H9 (cell line): ENCODE results near the gene ATP6V1B1. TPM values are rescaled to one million over a fixed set of nuclear protein-coding genes. Genes with fewer than 3 reads are reported as not detected.

Source experiments
- DNase-seq: peaks from one replicate; pipeline ENCODE4 v3.0.0-alpha.2; 2017
- H2AFZ ChIP-seq: one replicate; pipeline ENCODE4 v1.6.1; 2013; ENCODE audit warnings: mild to moderate bottlenecking, low read length, control low read depth, moderate library complexity
- H2AK5ac ChIP-seq: 2 replicates; pipeline ENCODE4 v1.6.1; 2013; ENCODE audit warnings: low read length, control low read depth, mixed read lengths; ENCODE audit not compliant: insufficient read length
- H2BK120ac ChIP-seq: one replicate; pipeline ENCODE4 v1.6.1; 2013; ENCODE audit warnings: low read depth, mild to moderate bottlenecking, low read length, control low read depth, inconsistent platforms; ENCODE audit not compliant: poor library complexity, severe bottlenecking
- H2BK12ac ChIP-seq: 2 replicates; pipeline ENCODE4 v1.6.1; 2013; ENCODE audit warnings: low read length, control low read depth, mixed read lengths, low read depth; ENCODE audit not compliant: insufficient read length
- H2BK15ac ChIP-seq: 2 replicates; pipeline ENCODE4 v1.6.1; 2013; ENCODE audit warnings: low read depth, low read length, control low read depth
- H2BK20ac ChIP-seq: one replicate; pipeline ENCODE4 v1.6.1; 2013; ENCODE audit warnings: low read depth, mild to moderate bottlenecking, low read length, control low read depth, inconsistent platforms; ENCODE audit not compliant: poor library complexity, severe bottlenecking
- H2BK5ac ChIP-seq: 2 replicates; pipeline ENCODE4 v1.6.1; 2013; ENCODE audit warnings: low read length, control low read depth, mixed read lengths; ENCODE audit not compliant: insufficient read length
- H3K14ac ChIP-seq: 2 replicates; pipeline ENCODE4 v1.6.1; 2013; ENCODE audit warnings: low read length, control low read depth; ENCODE audit not compliant: insufficient read depth
- H3K18ac ChIP-seq: 2 replicates; pipeline ENCODE4 v1.6.1; 2013; ENCODE audit warnings: low read depth, mild to moderate bottlenecking, mixed read lengths, low read length, control low read depth; ENCODE audit not compliant: insufficient read length
- H3K23ac ChIP-seq: 2 replicates; pipeline ENCODE4 v1.6.1; 2013; ENCODE audit warnings: low read length, control low read depth, mixed read lengths, low read depth; ENCODE audit not compliant: insufficient read length
- H3K23me2 ChIP-seq: 2 replicates; pipeline ENCODE4 v1.6.1; 2013; ENCODE audit warnings: low read depth, mild to moderate bottlenecking, mixed read lengths, low read length, control low read depth; ENCODE audit not compliant: insufficient read length, poor library complexity, severe bottlenecking
- H3K27ac ChIP-seq: 2 replicates; pipeline ENCODE4 v1.5.1; 2013; ENCODE audit warnings: low read length, control low read depth, mixed read lengths, low read depth; ENCODE audit not compliant: insufficient read length
- H3K27me3 ChIP-seq: 2 replicates; pipeline ENCODE4 v1.6.1; 2013; ENCODE audit warnings: low read length, control low read depth, inconsistent platforms; ENCODE audit not compliant: insufficient read depth
- H3K4ac ChIP-seq: 2 replicates; pipeline ENCODE4 v1.6.1; 2013; ENCODE audit warnings: low read depth, mild to moderate bottlenecking, control low read depth, inconsistent platforms, low read length, moderate library complexity
- H3K4me1 ChIP-seq: 2 replicates; pipeline ENCODE4 v1.6.1; 2013; ENCODE audit warnings: low read length, control low read depth, inconsistent platforms; ENCODE audit not compliant: insufficient read depth
- H3K4me2 ChIP-seq: 2 replicates; pipeline ENCODE4 v1.6.1; 2013; ENCODE audit warnings: low read length, control low read depth, mixed read lengths; ENCODE audit not compliant: insufficient read length, insufficient read depth
- H3K56ac ChIP-seq: 2 replicates; pipeline ENCODE4 v1.6.1; 2013; ENCODE audit warnings: low read depth, mild to moderate bottlenecking, mixed read lengths, low read length, control low read depth; ENCODE audit not compliant: insufficient read length
- H3K79me1 ChIP-seq: 2 replicates; pipeline ENCODE4 v1.6.1; 2013; ENCODE audit warnings: low read depth, mild to moderate bottlenecking, moderate library complexity, low read length, control low read depth, inconsistent platforms; ENCODE audit not compliant: insufficient read depth, poor library complexity, severe bottlenecking
- H3K79me2 ChIP-seq: 2 replicates; pipeline ENCODE4 v1.6.1; 2013; ENCODE audit warnings: low read length, control low read depth, inconsistent platforms; ENCODE audit not compliant: insufficient read depth
- H3K9ac ChIP-seq: 2 replicates; pipeline ENCODE4 v1.6.1; 2013; ENCODE audit warnings: low read length, control low read depth, mixed read lengths; ENCODE audit not compliant: insufficient read length; ENCODE audit errors: extremely low read depth
- H3K9me3 ChIP-seq: one replicate; pipeline ENCODE4 v1.6.1; 2013; ENCODE audit warnings: low read depth, low read length, inconsistent platforms; ENCODE audit not compliant: control insufficient read depth
- H3T11ph ChIP-seq: one replicate; pipeline ENCODE4 v1.6.1; 2013; ENCODE audit warnings: mild to moderate bottlenecking, low read length, control low read depth, inconsistent platforms
- H4K20me1 ChIP-seq: one replicate; pipeline ENCODE4 v1.6.1; 2013; ENCODE audit not compliant: control insufficient read depth, insufficient read length, insufficient read depth
- H4K5ac ChIP-seq: 2 replicates; pipeline ENCODE4 v1.6.1; 2013; ENCODE audit warnings: low read depth, mild to moderate bottlenecking, mixed read lengths, low read length, control low read depth; ENCODE audit not compliant: insufficient read length
- H4K8ac ChIP-seq: replicated peaks from 2 replicates; pipeline ENCODE4 v1.6.1; 2013; ENCODE audit warnings: low read length, control low read depth, mixed read lengths, low read depth; ENCODE audit not compliant: insufficient read length
- H4K91ac ChIP-seq: 2 replicates; pipeline ENCODE4 v1.6.1; 2013; ENCODE audit warnings: low read depth, mild to moderate bottlenecking, moderate library complexity, mixed read lengths, low read length, control low read depth; ENCODE audit not compliant: insufficient read length
- H3K27ac Mint-ChIP-seq, 3 experiments: 2 replicates in 2 of 3; 3 replicates in 1 of 3; pipeline ENCODE4 v1.8.0; 2020 to 2021; ENCODE audit warnings: mixed read lengths in 3 of 3, mild to moderate bottlenecking in 1 of 3, moderate library complexity in 1 of 3
- H3K27me3 Mint-ChIP-seq: 2 replicates; pipeline ENCODE4 v1.8.0; 2021; ENCODE audit warnings: low read depth, mild to moderate bottlenecking, moderate library complexity, mixed read lengths
- H3K36me3 Mint-ChIP-seq, 3 experiments: 2 replicates in 2 of 3; 3 replicates in 1 of 3; pipeline ENCODE4 v1.8.0; 2020 to 2021; ENCODE audit warnings: low read depth in 3 of 3, mixed read lengths in 3 of 3; ENCODE audit not compliant: insufficient read depth in 1 of 3
- H3K4me1 Mint-ChIP-seq, 2 experiments: 2 replicates each; pipeline ENCODE4 v1.8.0; 2020; ENCODE audit warnings: mixed read lengths in 2 of 2
- H3K4me3 Mint-ChIP-seq, 2 experiments: 2 replicates in 1 of 2; 3 replicates in 1 of 2; pipeline ENCODE4 v1.8.0; 2020 to 2021; ENCODE audit warnings: mild to moderate bottlenecking in 2 of 2, mixed read lengths in 2 of 2, moderate library complexity in 1 of 2
- H3K9me3 Mint-ChIP-seq, 2 experiments: 2 replicates in 1 of 2; 3 replicates in 1 of 2; pipeline ENCODE4 v1.8.0; 2020; ENCODE audit warnings: mild to moderate bottlenecking in 2 of 2, mixed read lengths in 2 of 2, moderate library complexity in 1 of 2
- CTCF ChIP-seq: fragments of 200-600 bp; sonication (generic); conservative IDR thresholded peaks from 3 replicates; pipeline ENCODE4 v1.8.0; 2021; ENCODE audit warnings: antibody characterized with exemption, mild to moderate bottlenecking
- WGBS: extraction: QIAGEN DNeasy Blood & Tissue Kit; methylation state at CpG from one replicate; pipeline ENCODE4 v1.1.7; 2013; ENCODE audit warnings: missing lambda C conversion rate, low lambda C conversion rate, mixed read lengths; ENCODE audit not compliant: insufficient read length; ENCODE audit errors: extremely low coverage; 5-methylcytosine and 5-hydroxymethylcytosine counted together
- total RNA-seq: library from RNA; stranded (reverse); gene quantifications from 2 replicates; pipeline ENCODE4 v1.2.1, GENCODE V29; 2021

Gene ATP6V1B1
- total RNA-seq, 1 experiment from 2014 or later = not detected

- H3K4me1 ChIP-seq = no peaks in the 10 kb centered on the region
- no peak overlapping the region for H3K18ac ChIP-seq
- no peak overlapping the region for H3K23ac ChIP-seq
- H2BK12ac ChIP-seq = no peak overlapping the region
- Mint-ChIP-seq H3K4me3 (no peak overlapping the region), H3K36me3 (no peaks in the 10 kb centered on the region), H3K9me3 (no peaks in the 10 kb centered on the region), H3K27me3 (peaks cover 71% of the 10 kb centered on the region), H3K4me1 (peaks cover 2 to 11% of the 10 kb centered on the region in 2 experiments; a peak in 3 of 4 replicates), H3K27ac (no peak overlapping the region)
- no peak overlapping the region for H2BK15ac ChIP-seq
- no peak overlapping the region for H4K8ac ChIP-seq
- H3K56ac ChIP-seq = no peak overlapping the region
- H3K4ac ChIP-seq = no peak overlapping the region
- WGBS = no CpG with 5 or more reads among the region's 5 CpGs
- H3K9me3 ChIP-seq = no peaks in the 10 kb centered on the region
- no peaks in the 10 kb centered on the region for H3K79me2 ChIP-seq
- no peak overlapping the region for H2AFZ ChIP-seq
- no peaks in the 10 kb centered on the region for H4K20me1 ChIP-seq
- H3K4me2 ChIP-seq = no peak overlapping the region
- no peak overlapping the region for H2BK5ac ChIP-seq
- no peak overlapping the region for H3T11ph ChIP-seq
- DNase-seq = no peak
- H2BK20ac ChIP-seq = no peak overlapping the region
- H3K23me2 ChIP-seq = no peaks in the 10 kb centered on the region
- no peak overlapping the region for H4K5ac ChIP-seq
- H3K27me3 ChIP-seq = no peaks in the 10 kb centered on the region
- no peak for TF ChIP-seq CTCF
- no peak overlapping the region for H2AK5ac ChIP-seq
- H3K27ac ChIP-seq = no peak overlapping the region
- H2BK120ac ChIP-seq = no peak overlapping the region
- H3K14ac ChIP-seq = no peak overlapping the region; the same call in 1 of the 2 replicates
- H3K9ac ChIP-seq = no peak overlapping the region
- H3K79me1 ChIP-seq = no peaks in the 10 kb centered on the region
- H4K91ac ChIP-seq = no peak overlapping the region
These were observed 7.3 kb upstream of the ATP6V1B1 start for GRCh38 chr2:70928366-70928765.
